BLaER1 treated with 17β-estradiol and CSF1 and Interleukin-3, amounts not matched to agents 10 nM and 100 nM (cell line): Measurements from ENCODE around the gene CACNA2D1.

ENCODE experiments used
- H3K27ac ChIP-seq, 11 experiments: shearing (Covaris generic); formaldehyde crosslinking; 2 replicates each; pipeline ENCODE4 v1.8.1; 2022
- H3K27me3 ChIP-seq, 11 experiments: shearing (Covaris generic); formaldehyde crosslinking; 2 replicates each; pipeline ENCODE4 v1.8.1; 2022
- H3K36me3 ChIP-seq, 11 experiments: shearing (Covaris generic); formaldehyde crosslinking; 2 replicates each; pipeline ENCODE4 v1.8.1; 2022
- H3K4me1 ChIP-seq, 10 experiments: shearing (Covaris generic); formaldehyde crosslinking; 2 replicates each; pipeline ENCODE4 v1.8.1; 2022
- H3K4me2 ChIP-seq, 11 experiments: shearing (Covaris generic); formaldehyde crosslinking; 2 replicates each; pipeline ENCODE4 v1.8.1; 2022
- H3K4me3 ChIP-seq, 10 experiments: shearing (Covaris generic); formaldehyde crosslinking; 2 replicates each; pipeline ENCODE4 v1.8.1; 2022
- H3K9ac ChIP-seq, 11 experiments: shearing (Covaris generic); formaldehyde crosslinking; 2 replicates each; pipeline ENCODE4 v1.8.1; 2022
- H3K9me3 ChIP-seq, 11 experiments: shearing (Covaris generic); formaldehyde crosslinking; replicated peaks in 1 of 11; 2 replicates each; pipeline ENCODE4 v1.8.1; 2022
- H4K20me1 ChIP-seq, 11 experiments: shearing (Covaris generic); formaldehyde crosslinking; 2 replicates each; pipeline ENCODE4 v1.8.1; 2022
- Cebpa-rat ChIP-seq, 11 experiments: shearing (Covaris generic); IDR thresholded peaks; 2 replicates each; pipeline ENCODE4 v1.8.1; 2022

The CACNA2D1 gene

GRCh38 chr7:82318786-82319185, 124.8 kb downstream of the CACNA2D1 start:
- no peaks in the 10 kb centered on the region for H3K27me3 ChIP-seq
- no peak overlapping the region for H3K4me2 ChIP-seq
- H3K27ac ChIP-seq, result no peak overlapping the region
- no peak for TF ChIP-seq Cebpa-rat (IDR thresholded peaks at IDR 0.05)
- no peaks in the 10 kb centered on the region for H3K4me1 ChIP-seq
- H4K20me1 ChIP-seq, result no peaks in the 10 kb centered on the region
- H3K4me3 ChIP-seq, result no peak overlapping the region
- H3K9me3 ChIP-seq, result 0 out of 22 replicates have a peak, but pooled peaks cover 0 to 3% (median 0%) of the 10 kb centered on the region in 11 experiments
- no peak overlapping the region for H3K9ac ChIP-seq
- H3K36me3 ChIP-seq, result no peaks in the 10 kb centered on the region

DNA sequence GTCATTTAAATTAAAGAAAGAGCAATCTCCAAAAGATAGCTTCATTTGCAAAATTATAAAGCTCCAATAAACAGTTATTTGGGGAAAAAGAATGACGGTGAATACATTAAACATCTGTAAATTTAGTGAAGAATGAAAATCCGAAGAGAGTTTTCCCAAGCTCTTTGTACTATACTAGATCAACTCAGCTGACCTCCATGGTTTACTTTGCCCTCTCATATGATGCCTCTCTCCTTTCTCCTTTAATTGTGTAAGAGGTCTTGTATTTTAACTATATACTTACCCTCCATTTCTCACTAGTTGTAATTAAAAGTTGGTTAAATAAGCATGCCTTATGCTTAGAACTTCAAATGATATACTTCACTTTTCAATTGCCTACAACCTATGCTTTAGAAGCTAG, 125.8 kb downstream of the CACNA2D1 start:
- H3K4me1 ChIP-seq, result no peaks in the 10 kb centered on the region
- 0 out of 22 replicates have a peak, but pooled peaks cover 0 to 3% (median 0%) of the 10 kb centered on the region in 11 experiments for H3K9me3 ChIP-seq
- H3K4me3 ChIP-seq, result no peak overlapping the region
- no peaks in the 10 kb centered on the region for H3K36me3 ChIP-seq
- no peaks in the 10 kb centered on the region for H3K27me3 ChIP-seq
- no peak for TF ChIP-seq Cebpa-rat (IDR thresholded peaks at IDR 0.05)
- H4K20me1 ChIP-seq, result no peaks in the 10 kb centered on the region
- H3K4me2 ChIP-seq, result no peak overlapping the region
- H3K27ac ChIP-seq, result no peak overlapping the region
- H3K9ac ChIP-seq, result no peak overlapping the region

- no peaks in the 10 kb centered on the region for H4K20me1 ChIP-seq
- no peaks in the 10 kb centered on the region for H3K4me1 ChIP-seq
- 0 out of 22 replicates have a peak, but pooled peaks cover 0 to 3% (median 0%) of the 10 kb centered on the region in 11 experiments for H3K9me3 ChIP-seq
- H3K4me3 ChIP-seq, result no peak overlapping the region
- TF ChIP-seq Cebpa-rat (IDR thresholded peaks at IDR 0.05), result no peak
- H3K27me3 ChIP-seq, result no peaks in the 10 kb centered on the region
- H3K4me2 ChIP-seq, result no peak overlapping the region
- no peak overlapping the region for H3K27ac ChIP-seq
- H3K36me3 ChIP-seq, result no peaks in the 10 kb centered on the region
- H3K9ac ChIP-seq, result no peak overlapping the region
Observed at GRCh38 chr7:82317257-82317721, 126.3 kb downstream of the CACNA2D1 start.

- Histone ChIP-seq H3K9me3 (peaks cover 8 to 15% (median 11%) of the 10 kb centered on the region in 11 experiments; a peak in 16 of 22 replicates), H3K9ac (no peak overlapping the region), H3K4me2 (no peak overlapping the region), H3K36me3 (no peaks in the 10 kb centered on the region), H3K4me3 (no peak overlapping the region), H3K27me3 (no peaks in the 10 kb centered on the region), H4K20me1 (no peaks in the 10 kb centered on the region), H3K4me1 (no peaks in the 10 kb centered on the region), H3K27ac (no peak overlapping the region)
- TF ChIP-seq Cebpa-rat (IDR thresholded peaks at IDR 0.05), result no peak
Observed at GRCh38 chr7:82313269-82313668, 130.3 kb downstream of the CACNA2D1 start.

- Histone ChIP-seq H3K9me3 (peaks cover 8 to 16% (median 11%) of the 10 kb centered on the region in 11 experiments; a peak in 16 of 22 replicates), H3K4me3 (no peak overlapping the region), H3K4me2 (no peak overlapping the region), H4K20me1 (no peaks in the 10 kb centered on the region), H3K4me1 (no peaks in the 10 kb centered on the region), H3K36me3 (no peaks in the 10 kb centered on the region), H3K27ac (no peak overlapping the region), H3K27me3 (no peaks in the 10 kb centered on the region), H3K9ac (no peak overlapping the region)
- no peak for TF ChIP-seq Cebpa-rat (IDR thresholded peaks at IDR 0.05)
Observed at GRCh38 chr7:82312646-82313045, 130.9 kb downstream of the CACNA2D1 start.

GRCh38 chr7:82305347-82306005, 138.1 kb downstream of the CACNA2D1 start:
- H3K4me1 ChIP-seq, result no peaks in the 10 kb centered on the region
- no peak for TF ChIP-seq Cebpa-rat (IDR thresholded peaks at IDR 0.05)
- no peaks in the 10 kb centered on the region for H3K36me3 ChIP-seq
- H3K27ac ChIP-seq, result no peak overlapping the region
- no peak overlapping the region for H3K4me2 ChIP-seq
- H4K20me1 ChIP-seq, result no peaks in the 10 kb centered on the region
- H3K27me3 ChIP-seq, result no peaks in the 10 kb centered on the region
- H3K9me3 ChIP-seq, result peaks cover 8 to 20% (median 13%) of the 10 kb centered on the region in 11 experiments; a peak in 16 of 22 replicates
- no peak overlapping the region for H3K9ac ChIP-seq
- H3K4me3 ChIP-seq, result no peak overlapping the region

- H3K9ac ChIP-seq, result no peak overlapping the region
- H3K4me2 ChIP-seq, result no peak overlapping the region
- peaks cover 0 to 9% (median 0%) of the 10 kb centered on the region in 10 experiments; a peak in 3 of 20 replicates for H3K4me1 ChIP-seq
- no peaks in the 10 kb centered on the region for H3K36me3 ChIP-seq
- no peak overlapping the region for H3K27ac ChIP-seq
- H4K20me1 ChIP-seq, result no peaks in the 10 kb centered on the region
- no peak for TF ChIP-seq Cebpa-rat (IDR thresholded peaks at IDR 0.05)
- H3K9me3 ChIP-seq, result peaks cover 0 to 13% (median 0%) of the 10 kb centered on the region in 11 experiments; a peak in 7 of 22 replicates
- no peaks in the 10 kb centered on the region for H3K27me3 ChIP-seq
- no peak overlapping the region for H3K4me3 ChIP-seq
Observed at GRCh38 chr7:82294865-82295264, 148.7 kb downstream of the CACNA2D1 start.

DNA sequence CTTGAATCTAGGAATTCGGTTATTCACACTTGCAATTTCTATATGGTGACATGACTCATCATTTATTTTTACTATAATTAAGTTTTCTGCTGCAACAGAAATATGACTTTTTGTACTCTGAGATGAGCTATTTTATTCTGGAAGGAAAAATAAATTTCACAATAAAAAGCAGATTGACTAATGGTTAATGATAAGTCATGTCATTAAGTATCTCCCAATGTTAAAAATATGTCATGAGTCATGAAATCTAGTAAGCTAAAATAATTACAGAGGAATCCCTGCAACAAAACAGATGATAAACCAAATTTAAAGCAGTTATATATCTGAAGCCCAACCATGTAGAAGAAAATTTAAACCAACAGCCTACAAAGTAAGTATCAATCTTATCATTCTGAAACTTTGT, 149.2 kb downstream of the CACNA2D1 start:
- Histone ChIP-seq H4K20me1 (no peaks in the 10 kb centered on the region), H3K27me3 (no peaks in the 10 kb centered on the region), H3K4me3 (no peak overlapping the region), H3K9ac (no peak overlapping the region), H3K4me2 (no peak overlapping the region), H3K27ac (no peak overlapping the region), H3K9me3 (peaks cover 0 to 17% (median 0%) of the 10 kb centered on the region in 11 experiments; a peak in 8 of 22 replicates), H3K36me3 (no peaks in the 10 kb centered on the region), H3K4me1 (peaks cover 0 to 9% (median 0%) of the 10 kb centered on the region in 10 experiments; a peak in 4 of 20 replicates)
- TF ChIP-seq Cebpa-rat (IDR thresholded peaks at IDR 0.05), result no peak

DNA sequence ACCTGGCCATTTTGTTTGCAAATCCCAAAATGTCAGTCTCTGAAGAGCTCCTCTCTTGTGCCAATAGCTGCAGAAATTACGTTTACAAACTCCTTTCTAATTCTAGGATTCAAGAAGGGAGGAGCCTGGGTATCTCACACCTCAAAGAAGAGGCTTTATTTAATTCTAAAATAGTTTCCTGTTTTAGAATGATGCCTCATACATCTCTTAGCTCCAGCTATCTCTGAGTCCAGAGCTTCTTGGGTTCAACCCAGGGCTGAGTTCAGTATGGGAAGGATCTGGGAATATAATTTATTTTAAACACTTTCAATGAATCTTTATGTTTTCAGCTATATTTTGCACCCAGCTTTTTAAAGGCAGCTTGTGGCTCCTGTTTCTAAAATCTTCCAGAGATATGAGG, 150.1 kb downstream of the CACNA2D1 start:
- Histone ChIP-seq H3K27ac (no peak overlapping the region), H3K4me2 (no peak overlapping the region)

DNA sequence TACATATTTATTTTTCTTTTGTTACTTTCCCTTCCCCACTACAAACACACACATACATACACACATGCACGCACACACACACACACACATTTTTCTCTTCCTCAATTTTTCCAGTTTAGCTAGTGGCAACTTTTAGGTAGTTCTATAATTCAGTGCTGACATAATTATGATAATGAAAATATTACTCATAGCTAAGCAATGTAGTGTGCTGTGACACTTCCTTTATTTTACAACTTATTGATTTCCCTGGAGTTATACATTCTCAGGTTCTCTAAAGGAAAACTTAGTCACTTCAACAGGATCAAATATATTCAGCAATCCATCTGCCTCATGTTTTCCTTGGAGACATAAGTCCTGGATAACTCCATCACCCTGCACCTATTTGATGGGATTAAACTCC, 151.6 kb downstream of the CACNA2D1 start:
- no peaks in the 10 kb centered on the region for H4K20me1 ChIP-seq
- no peak for TF ChIP-seq Cebpa-rat (IDR thresholded peaks at IDR 0.05)
- H3K4me2 ChIP-seq, result no peak overlapping the region
- H3K4me1 ChIP-seq, result peaks cover 3 to 24% (median 20%) of the 10 kb centered on the region in 10 experiments; a peak in 18 of 20 replicates
- no peak overlapping the region for H3K9ac ChIP-seq
- H3K27me3 ChIP-seq, result no peaks in the 10 kb centered on the region
- H3K9me3 ChIP-seq, result peaks cover 0 to 28% (median 6%) of the 10 kb centered on the region in 11 experiments; a peak in 9 of 22 replicates
- H3K4me3 ChIP-seq, result no peak overlapping the region
- H3K27ac ChIP-seq, result no peak overlapping the region
- no peaks in the 10 kb centered on the region for H3K36me3 ChIP-seq

More for the DNA sequence above, 150.1 kb downstream of the CACNA2D1 start:
- Histone ChIP-seq H4K20me1 (no peaks in the 10 kb centered on the region), H3K4me3 (no peak overlapping the region), H3K9me3 (peaks cover 0 to 21% (median 5%) of the 10 kb centered on the region in 11 experiments; a peak in 9 of 22 replicates), H3K36me3 (no peaks in the 10 kb centered on the region), H3K4me1 (peaks cover 3 to 9% (median 7%) of the 10 kb centered on the region in 10 experiments; a peak in 15 of 20 replicates), H3K9ac (no peak overlapping the region), H3K27me3 (no peaks in the 10 kb centered on the region)
- no peak for TF ChIP-seq Cebpa-rat (IDR thresholded peaks at IDR 0.05)
